ENCODE measurements around the gene ITIH4.

The ITIH4 gene

DNA sequence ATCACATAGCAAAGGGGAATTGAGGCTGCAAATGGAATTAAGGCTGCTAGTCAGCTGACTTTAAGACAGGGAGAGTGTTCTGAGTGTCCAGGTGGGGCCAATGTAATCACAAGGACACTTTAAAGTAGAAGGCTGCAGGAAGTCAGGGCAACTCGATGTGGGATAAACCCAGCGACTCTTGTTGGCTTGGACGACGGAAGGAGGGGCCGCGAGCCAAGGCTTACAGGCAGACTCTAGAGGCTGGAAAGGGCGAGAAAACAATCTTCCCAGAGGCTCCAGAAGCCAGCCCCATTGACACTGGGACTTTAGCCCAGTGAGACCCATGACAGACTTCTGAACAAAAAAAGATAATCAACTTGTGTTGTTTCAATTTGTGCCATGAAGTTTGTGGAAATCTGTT lies 17.3 kb upstream of the ITIH4 start:
- DNase-seq, result no peak

DNA sequence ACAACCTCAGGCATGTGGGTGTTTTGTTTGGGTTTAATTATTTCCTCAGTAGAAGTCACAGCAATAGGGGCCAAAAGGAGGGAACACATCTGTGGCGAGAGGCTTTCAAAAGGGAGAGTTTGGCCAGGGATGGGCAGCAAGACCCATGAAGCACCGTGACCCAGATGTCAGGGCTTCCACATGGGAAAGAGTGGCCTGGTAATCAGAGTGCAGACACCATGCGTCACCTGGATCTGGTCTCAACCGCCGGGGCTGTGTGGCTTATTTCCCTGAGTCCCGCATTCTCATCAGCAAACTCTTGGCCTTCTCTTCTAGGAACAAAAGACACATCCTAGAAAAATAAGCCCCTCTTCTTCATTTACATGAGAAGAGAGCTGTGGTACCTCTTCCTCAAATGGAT lies 16.8 kb upstream of the ITIH4 start:
- no peak for DNase-seq

DNA sequence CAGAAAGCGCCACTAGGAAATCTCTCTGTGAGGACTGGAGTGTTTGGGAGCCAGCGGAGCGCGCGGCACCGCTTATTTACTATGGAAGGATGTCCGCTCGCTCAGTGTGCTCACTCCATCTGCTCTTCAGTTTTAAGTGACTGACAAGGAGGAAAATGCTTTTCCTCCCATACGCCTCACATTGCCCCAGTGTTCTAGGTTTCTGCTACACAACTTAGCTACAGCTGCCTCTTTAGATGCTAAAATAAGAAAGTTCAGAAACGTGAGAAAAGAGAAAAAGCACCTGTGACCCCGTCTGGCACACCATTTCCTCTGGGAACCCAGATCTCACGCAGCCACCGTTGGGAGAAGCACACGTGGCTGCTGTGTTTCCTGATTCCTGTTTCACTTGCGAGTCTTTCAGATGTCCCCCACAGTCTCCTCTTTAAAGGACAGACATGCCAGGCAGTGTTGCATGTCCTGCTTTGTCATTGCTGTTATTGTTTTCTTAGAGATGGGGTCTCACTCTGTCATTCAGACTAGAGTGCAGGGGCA lies 16.0 kb upstream of the ITIH4 start:
- DNase-seq, result no peak

DNA sequence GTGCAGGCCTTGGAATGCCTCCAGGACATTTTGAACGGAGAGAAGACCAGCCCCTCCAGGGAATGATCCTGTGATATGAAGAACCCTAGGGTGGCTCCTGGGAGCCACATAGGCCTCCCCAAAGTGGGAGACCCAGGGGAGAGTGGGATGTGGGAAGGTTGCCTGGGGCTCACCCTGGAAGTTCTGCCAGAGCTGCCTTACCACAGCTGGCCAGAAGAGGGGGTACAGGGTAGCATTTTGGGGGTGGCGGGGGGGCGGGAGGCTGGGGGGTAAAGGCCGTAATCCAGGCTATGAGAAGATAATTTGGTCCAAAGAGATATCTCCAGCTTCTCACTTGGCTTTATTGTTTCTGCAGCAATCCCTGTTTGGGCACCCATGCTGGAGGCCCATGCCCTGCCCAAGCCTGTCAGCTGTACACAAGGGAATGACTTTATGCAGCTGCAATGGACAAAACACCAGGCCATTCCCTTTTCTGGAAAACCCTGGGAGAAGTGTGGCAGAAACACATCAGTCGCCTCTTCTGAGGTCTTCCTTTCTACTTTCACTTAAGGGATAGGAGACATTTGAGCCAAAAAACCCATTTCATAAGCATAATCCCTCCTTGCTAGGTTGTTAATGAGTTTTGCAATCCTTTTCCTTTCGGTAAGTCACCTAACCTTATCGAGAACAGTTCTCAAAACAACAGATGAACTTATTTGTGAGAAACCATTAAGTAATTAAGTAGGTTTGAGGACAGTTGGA lies 15.4 kb upstream of the ITIH4 start:
- DNase-seq, result peak; percentile 53 to 54

DNA sequence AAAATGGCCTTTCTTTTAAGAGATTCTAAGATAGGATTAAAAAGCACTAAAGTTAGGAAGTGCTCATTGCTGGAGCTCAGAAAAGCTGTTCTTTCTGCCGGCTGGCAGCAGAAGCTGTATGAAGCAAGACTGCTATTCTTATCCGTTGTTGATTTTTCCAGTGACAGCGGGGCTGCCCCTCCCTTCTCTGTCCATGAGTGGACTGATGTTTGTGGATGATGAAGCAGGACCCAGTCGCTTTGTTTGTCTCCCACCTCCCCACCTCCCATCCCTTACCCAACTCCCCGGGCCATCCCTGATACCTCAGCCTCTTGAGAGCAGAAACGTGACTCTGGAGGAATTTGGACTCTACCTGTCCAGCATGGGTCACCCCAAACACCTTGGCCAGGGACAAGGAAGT lies 14.7 kb upstream of the ITIH4 start:
- no peak for DNase-seq

- no peak for DNase-seq
Observed at GRCh38 chr3:52844290-52844975, 14.0 kb upstream of the ITIH4 start.

- no peak for DNase-seq
Observed at GRCh38 chr3:52843881-52844280, 13.4 kb upstream of the ITIH4 start.

- DNase-seq, result no peak
Observed at GRCh38 chr3:52843108-52843865, 12.8 kb upstream of the ITIH4 start.

- no peak for DNase-seq
Observed at GRCh38 chr3:52842424-52842823, 12.0 kb upstream of the ITIH4 start.

DNA sequence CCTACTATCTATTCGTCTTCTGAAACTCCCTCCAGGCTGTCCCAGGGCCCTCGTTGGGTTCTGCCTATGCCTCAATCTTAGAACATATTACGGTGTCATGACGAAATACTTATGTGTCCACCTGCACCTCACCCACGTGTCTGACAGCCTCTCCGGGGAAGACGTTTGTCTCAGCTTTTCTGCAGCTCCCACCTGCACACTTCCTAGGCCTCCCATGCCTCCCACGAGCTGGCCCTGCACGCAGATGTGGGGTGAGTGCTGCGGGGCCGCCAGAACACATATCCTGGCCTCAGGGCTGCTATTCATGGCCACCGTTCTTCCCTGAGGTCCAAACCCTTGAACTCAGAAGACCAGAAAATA lies 11.5 kb upstream of the ITIH4 start:
- no peak for DNase-seq

GRCh38 chr3:52841211-52841980 lies 10.9 kb upstream of the ITIH4 start:
- DNase-seq, result no peak

DNA sequence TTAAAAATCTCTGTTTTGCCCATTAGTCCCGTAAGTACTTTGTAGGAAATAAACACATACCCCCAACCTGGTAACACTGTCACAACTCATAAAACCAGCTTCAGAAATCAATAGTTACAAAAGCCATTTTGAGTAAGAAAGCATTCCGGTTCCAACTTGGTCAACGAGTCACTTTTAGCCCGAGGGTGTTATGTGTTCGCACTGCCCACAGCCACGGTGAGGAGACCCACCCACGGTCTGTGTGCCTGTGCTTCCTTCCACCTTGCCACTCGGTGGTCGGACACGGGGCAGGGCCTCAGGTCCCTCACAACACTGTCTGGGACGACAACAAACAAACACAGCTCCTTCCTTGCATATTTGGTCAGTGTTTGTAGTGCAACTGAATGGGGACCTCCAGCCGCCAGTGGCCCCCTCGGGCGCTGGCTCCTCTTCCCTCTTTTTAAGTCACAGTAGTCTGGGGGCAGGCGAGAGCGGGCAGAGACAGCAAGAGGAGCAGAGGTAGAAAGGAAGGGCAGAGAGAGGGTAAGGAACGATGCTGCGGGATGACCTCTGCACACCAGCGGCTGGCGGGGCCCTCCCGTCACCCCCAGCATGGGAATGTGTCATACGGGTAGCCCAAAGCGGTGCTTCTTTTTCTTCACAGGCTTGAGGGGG lies 9.5 kb upstream of the ITIH4 start:
- no peak for DNase-seq

DNA sequence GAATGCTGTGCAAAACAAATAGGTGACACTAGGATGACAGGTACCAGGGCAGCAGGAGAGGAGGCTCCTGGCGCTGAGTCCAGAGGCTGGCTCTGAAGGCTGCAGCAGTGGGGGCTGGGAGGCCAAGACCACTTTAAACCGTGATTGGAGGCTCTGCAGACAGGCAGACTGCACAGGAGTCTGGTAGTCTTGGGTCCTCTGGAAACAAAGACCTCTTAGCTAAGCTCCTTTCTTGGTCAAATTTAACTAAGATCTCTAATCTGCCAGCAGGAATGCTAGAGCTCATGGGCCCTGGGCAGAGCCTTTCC lies 8.8 kb upstream of the ITIH4 start:
- DNase-seq, result no peak

DNA sequence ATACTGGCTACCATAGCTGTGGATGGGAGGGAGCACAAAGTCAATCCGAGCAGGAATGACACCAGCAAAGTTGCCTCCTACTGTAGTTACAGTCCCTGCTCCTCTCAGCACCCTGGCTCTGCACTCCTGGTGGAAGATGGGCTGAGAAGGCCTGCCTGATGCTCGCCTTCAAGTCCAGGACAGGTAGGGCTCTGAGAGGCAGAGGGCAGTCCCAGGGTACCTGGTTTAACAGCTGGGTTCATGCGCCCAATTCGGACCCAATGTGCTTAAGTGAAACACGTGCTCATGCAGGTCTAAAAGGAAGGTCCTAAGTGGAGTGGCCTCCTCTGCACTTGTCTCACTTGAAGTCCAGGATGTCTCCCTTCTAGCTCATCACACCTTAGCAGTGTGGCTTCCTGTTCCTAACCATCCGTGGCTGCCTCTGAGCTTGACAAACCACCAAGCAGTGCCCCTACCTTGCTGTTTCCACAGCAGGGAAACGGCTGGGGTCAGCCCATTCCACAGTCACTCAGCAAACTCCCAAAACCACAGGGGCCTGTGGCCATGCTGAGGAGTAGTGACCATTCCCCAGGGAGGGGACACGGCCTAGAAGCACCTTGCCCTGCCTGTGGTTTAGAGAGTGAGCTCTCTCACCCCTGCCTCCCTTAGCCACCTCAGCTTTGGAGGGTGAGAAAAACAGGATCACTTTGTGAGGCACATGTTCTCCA lies 8.2 kb upstream of the ITIH4 start:
- no peak for DNase-seq

DNA sequence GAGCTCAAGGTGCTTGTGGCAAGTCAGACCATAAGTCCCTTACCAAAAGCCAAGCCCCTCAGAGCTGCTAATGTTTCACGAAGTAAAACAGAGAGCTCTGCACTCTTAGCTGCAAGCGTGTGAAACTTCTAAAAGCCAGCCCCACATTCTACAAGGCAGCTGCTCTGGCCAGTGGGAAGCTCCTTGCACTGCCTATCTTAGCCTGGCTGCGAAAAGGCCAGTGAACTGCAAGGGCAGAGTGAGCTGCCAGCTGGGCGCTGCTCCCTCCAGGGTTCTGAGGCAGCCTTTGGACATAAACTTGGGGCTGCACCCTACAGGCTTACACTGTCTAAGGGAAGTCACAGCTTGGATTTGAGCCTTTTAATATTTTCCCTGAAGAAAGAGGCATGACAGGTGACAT lies 6.5 kb upstream of the ITIH4 start:
- DNase-seq, result no peak

- no peak for DNase-seq
Observed at GRCh38 chr3:52836471-52836845, 6.0 kb upstream of the ITIH4 start.

DNA sequence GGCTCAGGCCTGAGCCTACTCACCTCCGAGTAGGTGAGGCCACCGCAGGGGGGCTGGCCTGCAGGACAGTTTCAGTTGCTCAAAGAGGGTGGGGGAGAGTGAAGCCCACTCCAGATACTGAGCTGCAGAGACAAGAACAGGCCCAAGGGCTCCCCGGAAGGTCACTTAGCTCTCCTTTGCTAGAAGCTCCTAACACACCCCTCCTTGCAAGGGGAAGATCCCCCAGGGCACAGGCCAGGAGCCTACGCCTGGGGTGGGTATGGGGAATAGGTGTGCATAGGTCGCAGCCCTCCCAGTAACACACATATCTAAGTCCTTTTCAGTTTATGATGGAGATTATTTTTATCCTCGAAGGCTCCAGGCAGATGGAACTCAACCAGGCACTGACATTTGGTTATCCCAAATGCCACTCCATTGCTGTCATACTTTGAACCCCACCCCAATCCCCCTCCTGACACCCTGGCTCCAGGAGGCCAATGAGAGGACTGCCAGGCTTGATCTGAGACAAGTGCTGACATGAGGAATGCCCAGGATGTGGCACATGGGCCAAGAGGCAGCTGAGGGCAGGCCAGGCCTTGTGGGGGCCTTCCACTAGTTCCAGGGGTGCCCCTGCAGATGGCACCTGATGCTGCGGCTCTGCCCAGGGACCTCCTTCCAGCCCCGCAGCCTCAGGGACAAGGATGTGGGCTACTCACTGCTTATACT lies 5.4 kb upstream of the ITIH4 start:
- no peak for DNase-seq

DNA sequence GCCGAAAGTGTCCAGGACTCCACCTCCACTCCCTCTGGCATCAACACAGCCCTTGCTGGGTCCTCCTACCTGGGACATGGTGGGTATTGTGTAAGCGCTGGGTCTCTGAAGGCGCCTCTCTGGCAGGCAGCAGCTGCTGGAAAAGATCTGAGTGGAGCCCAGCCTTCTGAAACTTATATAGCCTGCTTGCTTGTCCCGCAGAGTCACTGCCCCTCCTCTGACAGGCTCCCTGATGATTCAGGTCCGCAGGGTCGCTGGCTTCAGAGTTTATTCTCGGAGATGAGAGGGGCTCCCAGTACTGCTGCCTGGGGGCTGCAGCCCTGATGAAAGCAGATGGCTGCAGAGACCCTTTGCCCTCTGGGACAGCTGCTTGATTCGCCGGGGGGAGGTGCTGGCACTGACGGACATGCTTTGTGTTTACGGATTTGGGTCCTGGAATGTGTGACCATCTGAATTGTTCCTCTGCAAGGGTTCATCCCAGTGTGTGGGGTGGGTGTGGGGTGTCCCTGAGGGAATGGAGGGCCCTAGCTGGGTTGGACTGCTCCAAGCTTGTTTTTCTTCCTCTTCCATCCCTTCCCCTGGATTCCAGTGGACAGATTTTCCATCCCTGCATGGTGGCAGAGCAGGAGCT lies 4.5 kb upstream of the ITIH4 start, which contains the start of gene MUSTN1:
TSS of gene MUSTN1 (minus strand) at position 149 of the 631 bp plus-strand sequence. CDS start at position 78, 71 bp downstream.
- no peak for DNase-seq

GRCh38 chr3:52833202-52833601 lies 2.7 kb upstream of the ITIH4 start:
- no peak for DNase-seq

- DNase-seq, result no peak
Observed at GRCh38 chr3:52831500-52832301, 1.2 kb upstream of the ITIH4 start.
